Bladder microvascular endothelial cell (primary cell): Measurements from ENCODE around the gene ZNF766. TPM values are rescaled to one million over a fixed set of nuclear protein-coding genes. Genes with fewer than 3 reads are reported as not detected.

Experiments used
- total RNA-seq: library from RNA; depleted of rRNA; stranded (reverse); fragments of >200 nt; gene quantifications from 2 replicates; pipeline ENCODE4 v1.2.3, GENCODE V29; 2014

ZNF766 gene
- total RNA-seq, result 4.9 and 16.7 TPM in 2 replicates

GRCh38 chr19:52269338-52270261 lies at the start of gene ZNF766:
ZNF766 (plus strand) TSS chr19:52269587; CDS start chr19:52269614, 27 bp downstream.

DNA sequence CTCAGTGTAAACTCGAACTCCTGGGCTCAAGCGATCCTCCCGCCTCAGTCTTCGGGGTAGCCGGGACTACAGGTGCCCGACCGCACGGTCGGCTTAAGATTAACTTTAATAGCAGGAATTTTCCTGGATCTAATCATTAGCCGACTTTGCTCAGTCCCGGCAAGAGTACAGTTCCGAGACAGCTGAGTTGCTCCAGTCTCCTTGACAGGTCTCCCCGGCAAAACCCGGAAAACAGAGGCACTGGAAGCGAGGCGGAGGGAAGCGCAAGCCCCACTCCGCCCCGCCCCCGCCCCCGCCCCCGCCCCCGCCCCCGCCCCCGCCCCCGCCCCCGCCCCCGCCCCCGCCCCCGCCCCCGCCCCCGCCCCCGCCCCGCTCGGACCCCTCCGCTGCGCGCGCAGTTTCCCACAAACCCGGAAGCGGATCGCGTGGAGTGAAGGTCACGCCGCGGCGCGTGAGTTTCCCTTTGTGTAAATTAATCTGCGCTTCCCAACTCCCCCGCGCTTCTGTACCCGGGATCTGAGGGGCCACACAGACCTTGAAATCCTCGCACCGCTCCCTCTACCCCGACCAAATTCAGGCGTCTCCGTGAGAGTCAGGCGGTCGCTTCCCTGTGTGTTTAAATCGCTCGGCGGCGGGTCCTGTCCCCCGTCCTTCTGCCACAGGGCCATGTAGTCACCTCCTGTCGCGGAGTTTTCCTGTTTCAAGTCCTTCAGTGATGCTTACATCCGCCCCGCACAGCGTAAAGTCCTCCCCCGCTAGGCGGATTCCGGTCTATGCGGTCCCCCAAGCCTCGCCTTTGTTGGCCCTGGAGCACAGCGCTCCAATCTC lies 27.6 kb downstream of the ZNF766 start, which contains the start of gene ZNF480:
Gene ZNF480 (plus strand): TSS at position 397 of the 828 bp plus-strand sequence. CDS start 3,244 bp downstream, outside the sequence.

DNA sequence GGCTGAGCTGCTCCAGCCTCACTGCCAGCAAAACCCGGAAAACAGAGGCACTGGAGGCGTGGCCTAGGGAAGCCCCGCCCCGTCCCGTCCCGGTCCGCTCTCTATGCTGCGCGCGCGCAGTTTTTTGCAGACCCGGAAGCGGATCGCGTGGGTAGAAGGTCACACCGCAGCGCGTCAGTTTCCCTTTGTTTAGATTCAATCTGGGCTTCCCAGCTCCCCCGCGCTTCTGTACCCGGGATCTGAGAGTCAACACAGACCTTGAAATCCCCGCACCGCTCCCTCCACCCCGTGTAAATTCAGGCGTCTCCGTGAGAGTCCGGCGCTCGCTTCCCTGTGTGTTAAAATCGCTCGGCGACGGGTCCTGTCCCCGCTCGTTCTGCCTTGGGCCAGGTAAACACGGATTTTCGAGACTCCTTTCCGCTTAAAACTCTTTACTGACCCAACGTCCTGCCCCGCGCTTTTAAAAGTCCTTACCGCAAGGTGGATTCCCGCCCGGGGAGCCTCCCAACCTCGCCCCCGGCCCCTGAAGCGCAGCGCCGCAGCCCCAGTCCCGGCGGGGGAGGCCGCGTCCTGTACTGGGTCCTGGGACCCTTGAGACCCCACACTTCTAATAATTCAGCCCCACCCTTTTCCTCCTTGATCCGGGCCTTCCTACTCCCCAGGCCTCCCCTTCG lies 66.9 kb downstream of the ZNF766 start, which contains the start of gene ZNF610:
Gene ZNF610 (plus strand): TSS at position 127 of the 674 bp plus-strand sequence. CDS start 12,930 bp downstream, outside the sequence.

Other genes with a start within 250 kb of the ZNF766 start
- gene ZNF614, start 241.2 kb upstream of the ZNF766 start, total RNA-seq, result 6.5 and 9.4 TPM in 2 replicates
- gene ZNF432, start 220.7 kb upstream of the ZNF766 start, total RNA-seq, result 3.9 and 8.4 TPM in 2 replicates
- gene ZNF841, start 173.8 kb upstream of the ZNF766 start, total RNA-seq, result 9.4 and 20.1 TPM in 2 replicates
- gene ZNF616, start 129.6 kb upstream of the ZNF766 start, total RNA-seq, result 4.7 and 13.0 TPM in 2 replicates
- gene ZNF836, start 98.0 kb upstream of the ZNF766 start, total RNA-seq, result 5.3 and 11.7 TPM in 2 replicates
- gene PPP2R1A, start 79.5 kb upstream of the ZNF766 start, total RNA-seq, result 79.8 and 217 TPM in 2 replicates
- 4.9 and 6.7 TPM in 2 replicates for gene ZNF480, start 27.6 kb downstream of the ZNF766 start, total RNA-seq
- gene ZNF610, start 66.7 kb downstream of the ZNF766 start, total RNA-seq, result 1.3 and 3.2 TPM in 2 replicates
- 10.5 and 14.8 TPM in 2 replicates for gene ZNF880, start 100.3 kb downstream of the ZNF766 start, total RNA-seq
- gene ZNF528, start 128.3 kb downstream of the ZNF766 start, total RNA-seq, result 5.5 and 14.9 TPM in 2 replicates
- 0.06 TPM in 1 of 2 replicates, not detected in the other for gene ZNF534, start 159.6 kb downstream of the ZNF766 start, total RNA-seq
- gene ZNF578, start 184.0 kb downstream of the ZNF766 start, total RNA-seq, result 1.3 and 3.9 TPM in 2 replicates